HG03066 (cell line): ENCODE data around the gene ACTRT2.

Source experiments
- ATAC-seq: cut with Tn5 transposase; IDR thresholded peaks from one replicate; pipeline ENCODE4 v1.9.1; 2021; ENCODE audit warnings: low read depth; ENCODE audit not compliant: unreplicated experiment

The ACTRT2 gene

GRCh38 chr1:3029991-3030662 is 8.9 kb downstream of the ACTRT2 start:
- no peak for ATAC-seq

- ATAC-seq: no peak
Observed at GRCh38 chr1:3030663-3031381, 9.6 kb downstream of the ACTRT2 start.

GRCh38 chr1:3031401-3032221 is 10.3 kb downstream of the ACTRT2 start:
- ATAC-seq: no peak

- ATAC-seq: no peak
Observed at GRCh38 chr1:3032371-3033039, 11.2 kb downstream of the ACTRT2 start.

GRCh38 chr1:3033040-3033789 is 11.9 kb downstream of the ACTRT2 start:
- no peak for ATAC-seq

- ATAC-seq: no peak
Observed at GRCh38 chr1:3033790-3034090, 12.5 kb downstream of the ACTRT2 start.

- no peak for ATAC-seq
Observed at GRCh38 chr1:3034162-3034561, 12.9 kb downstream of the ACTRT2 start.

GRCh38 chr1:3034728-3035562 is 13.7 kb downstream of the ACTRT2 start:
- no peak for ATAC-seq

GRCh38 chr1:3035563-3036446 is 14.5 kb downstream of the ACTRT2 start:
- no peak for ATAC-seq

- no peak for ATAC-seq
Observed at GRCh38 chr1:3036447-3037280, 15.4 kb downstream of the ACTRT2 start.

GRCh38 chr1:3037281-3038040 is 16.2 kb downstream of the ACTRT2 start:
- no peak for ATAC-seq

GRCh38 chr1:3038113-3038551 is 16.9 kb downstream of the ACTRT2 start:
- ATAC-seq: no peak

- no peak for ATAC-seq
Observed at GRCh38 chr1:3038571-3039181, 17.4 kb downstream of the ACTRT2 start.

GRCh38 chr1:3040004-3040403 is 18.7 kb downstream of the ACTRT2 start:
- no peak for ATAC-seq

- no peak for ATAC-seq
Observed at GRCh38 chr1:3042481-3042880, 21.2 kb downstream of the ACTRT2 start.

- no peak for ATAC-seq
Observed at GRCh38 chr1:3049164-3049563, 27.9 kb downstream of the ACTRT2 start.
